ENCODE data around the gene GLUD2.

GRCh38 chrX:121052122-121052521 is 4.7 kb downstream of the GLUD2 start:
- TF ChIP-seq CTCF (IDR thresholded peaks at IDR 0.05; ENCODE audit: low read depth, low read length, missing input control) = no peak
- no peak for TF ChIP-seq RAD21 (IDR thresholded peaks at IDR 0.05)
